Parathyroid adenoma (tissue), 2 donors: ENCODE measurements around the gene RAB3C.

ENCODE experiments used
- H2AFZ ChIP-seq: fragments of 300-600 bp; sonication (generic); one replicate; pipeline ENCODE4 v1.7.0; 2017; ENCODE audit warnings: antibody characterized with exemption, mild to moderate bottlenecking
- H3K27ac ChIP-seq: fragments of 300-600 bp; sonication (generic); one replicate; pipeline ENCODE4 v1.7.0; 2017
- H3K27me3 ChIP-seq: fragments of 300-600 bp; sonication (generic); one replicate; pipeline ENCODE4 v1.7.0; 2017; ENCODE audit warnings: low read length; ENCODE audit not compliant: control insufficient read depth, insufficient read depth
- H3K36me3 ChIP-seq: fragments of 300-600 bp; sonication (generic); one replicate; pipeline ENCODE4 v1.7.0; 2017; ENCODE audit warnings: low read length; ENCODE audit not compliant: control insufficient read depth, insufficient read depth
- H3K4me1 ChIP-seq: fragments of 300-600 bp; sonication (generic); one replicate; pipeline ENCODE4 v1.7.0; 2017; ENCODE audit warnings: control low read depth
- H3K4me2 ChIP-seq: fragments of 300-600 bp; sonication (generic); one replicate; pipeline ENCODE4 v1.7.0; 2017; ENCODE audit warnings: low read length
- H3K4me3 ChIP-seq: fragments of 300-600 bp; sonication (generic); one replicate; pipeline ENCODE4 v1.7.0; 2017; ENCODE audit warnings: low read depth, low read length
- H3K79me2 ChIP-seq: fragments of 300-600 bp; sonication (generic); one replicate; pipeline ENCODE4 v1.7.0; 2017; ENCODE audit warnings: control low read depth
- H3K9ac ChIP-seq: fragments of 300-600 bp; sonication (generic); one replicate; pipeline ENCODE4 v1.7.0; 2017; ENCODE audit warnings: mild to moderate bottlenecking
- H3K9me3 ChIP-seq: fragments of 300-600 bp; sonication (generic); one replicate; pipeline ENCODE4 v1.7.0; 2017; ENCODE audit warnings: low read length; ENCODE audit not compliant: control insufficient read depth
- CTCF ChIP-seq: fragments of 300-600 bp; sonication (generic); IDR thresholded peaks from one replicate; pipeline ENCODE4 v1.7.0; 2017; ENCODE audit warnings: antibody characterized with exemption, mild to moderate bottlenecking
- donor health status: primary hyperparathyroidism.

The RAB3C gene

DNA sequence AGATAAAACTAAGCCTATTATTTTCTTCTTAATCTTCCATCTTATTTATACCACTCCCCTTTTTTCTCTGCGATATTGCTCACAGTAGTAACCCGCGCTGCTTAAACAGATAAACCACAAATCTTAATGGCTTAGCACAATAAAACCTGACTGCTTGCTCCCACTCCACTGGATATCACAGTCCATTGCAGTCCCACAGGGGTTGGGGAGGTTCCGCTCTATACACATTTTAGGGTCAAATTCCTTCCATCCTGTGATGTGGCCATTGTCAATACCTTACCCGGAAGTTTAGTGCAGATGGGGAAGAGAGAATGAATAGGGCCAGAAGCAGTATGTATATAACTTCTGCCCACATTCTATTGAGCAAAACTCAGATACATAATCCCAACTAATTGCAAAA, 193.7 kb downstream of the RAB3C start:
- H2AFZ ChIP-seq = no peak overlapping the region
- no peaks in the 10 kb centered on the region for H3K27me3 ChIP-seq
- no peaks in the 10 kb centered on the region for H3K36me3 ChIP-seq
- H3K4me3 ChIP-seq = no peak overlapping the region
- H3K9ac ChIP-seq = no peak overlapping the region
- H3K4me2 ChIP-seq = no peak overlapping the region
- H3K4me1 ChIP-seq = no peaks in the 10 kb centered on the region
- H3K9me3 ChIP-seq = no peaks in the 10 kb centered on the region
- H3K79me2 ChIP-seq = no peaks in the 10 kb centered on the region
- no peak for TF ChIP-seq CTCF
- no peak overlapping the region for H3K27ac ChIP-seq

DNA sequence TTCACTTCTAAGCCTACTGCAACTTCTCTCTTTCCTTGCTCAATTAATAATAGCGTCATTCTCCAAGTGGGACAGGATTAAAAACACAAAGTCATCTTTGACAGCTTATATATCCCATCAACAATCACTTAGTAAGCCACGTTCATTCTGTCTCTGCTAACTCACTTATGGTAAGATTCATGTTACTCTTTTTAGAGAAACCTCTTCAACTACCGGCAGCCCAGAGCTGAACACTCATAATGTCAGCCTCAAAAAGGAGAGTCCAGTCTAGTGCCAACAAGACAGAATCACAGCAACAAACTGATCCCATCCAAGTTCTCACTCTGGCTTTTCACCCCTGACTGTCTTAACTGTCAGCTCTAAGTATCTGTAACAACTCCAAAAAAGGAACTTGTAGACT, 196.0 kb downstream of the RAB3C start:
- H3K4me3 ChIP-seq = no peak overlapping the region
- H3K79me2 ChIP-seq = no peaks in the 10 kb centered on the region
- H2AFZ ChIP-seq = no peak overlapping the region
- no peak overlapping the region for H3K4me2 ChIP-seq
- no peak overlapping the region for H3K9ac ChIP-seq
- H3K36me3 ChIP-seq = no peaks in the 10 kb centered on the region
- no peak for TF ChIP-seq CTCF
- no peak overlapping the region for H3K27ac ChIP-seq
- no peaks in the 10 kb centered on the region for H3K27me3 ChIP-seq
- H3K9me3 ChIP-seq = no peaks in the 10 kb centered on the region
- no peaks in the 10 kb centered on the region for H3K4me1 ChIP-seq

- Histone ChIP-seq H3K79me2 (no peaks in the 10 kb centered on the region), H3K27me3 (no peaks in the 10 kb centered on the region), H3K27ac (no peak overlapping the region), H3K36me3 (no peaks in the 10 kb centered on the region), H3K4me1 (no peaks in the 10 kb centered on the region), H3K4me3 (no peak overlapping the region), H2AFZ (no peak overlapping the region), H3K9me3 (no peaks in the 10 kb centered on the region), H3K4me2 (no peak overlapping the region), H3K9ac (no peak overlapping the region)
- TF ChIP-seq CTCF = no peak
Observed at GRCh38 chr5:58786035-58786434, 203.2 kb downstream of the RAB3C start.

DNA sequence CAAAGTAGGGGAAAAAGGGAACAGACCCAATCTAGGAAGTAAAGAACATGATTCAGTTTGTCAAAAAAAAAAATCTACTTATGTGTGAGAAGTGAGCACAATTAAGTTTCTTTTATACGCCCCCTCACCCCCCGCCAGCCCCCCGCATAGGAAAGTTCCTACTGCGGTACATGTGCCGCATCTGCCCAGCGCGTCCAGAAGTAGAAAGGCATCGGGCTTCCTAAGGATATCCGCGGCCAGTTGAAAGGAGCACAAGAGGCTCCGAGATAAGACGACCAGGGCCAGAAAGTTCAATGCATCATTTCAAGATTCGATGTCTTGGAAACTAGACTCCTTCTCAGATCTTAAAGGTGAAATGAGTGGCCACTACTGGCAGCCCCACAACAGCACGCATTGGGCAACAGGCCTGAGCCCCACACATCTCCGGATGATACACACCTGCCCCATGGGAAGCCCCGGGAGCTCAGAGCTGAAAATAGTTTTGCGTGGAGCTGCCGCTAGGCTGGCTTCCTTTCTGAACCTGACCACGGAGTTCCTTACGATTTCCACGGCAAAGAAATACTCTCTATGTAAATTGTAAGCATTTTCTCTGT, 203.9 kb downstream of the RAB3C start:
- H3K27me3 ChIP-seq = no peaks in the 10 kb centered on the region
- no peaks in the 10 kb centered on the region for H3K36me3 ChIP-seq
- H3K4me2 ChIP-seq = no peak overlapping the region
- H3K4me1 ChIP-seq = no peaks in the 10 kb centered on the region
- H3K9ac ChIP-seq = no peak overlapping the region
- H3K9me3 ChIP-seq = no peaks in the 10 kb centered on the region
- H3K79me2 ChIP-seq = no peaks in the 10 kb centered on the region
- no peak overlapping the region for H3K27ac ChIP-seq
- no peak for TF ChIP-seq CTCF
- no peak overlapping the region for H2AFZ ChIP-seq
- H3K4me3 ChIP-seq = no peak overlapping the region

DNA sequence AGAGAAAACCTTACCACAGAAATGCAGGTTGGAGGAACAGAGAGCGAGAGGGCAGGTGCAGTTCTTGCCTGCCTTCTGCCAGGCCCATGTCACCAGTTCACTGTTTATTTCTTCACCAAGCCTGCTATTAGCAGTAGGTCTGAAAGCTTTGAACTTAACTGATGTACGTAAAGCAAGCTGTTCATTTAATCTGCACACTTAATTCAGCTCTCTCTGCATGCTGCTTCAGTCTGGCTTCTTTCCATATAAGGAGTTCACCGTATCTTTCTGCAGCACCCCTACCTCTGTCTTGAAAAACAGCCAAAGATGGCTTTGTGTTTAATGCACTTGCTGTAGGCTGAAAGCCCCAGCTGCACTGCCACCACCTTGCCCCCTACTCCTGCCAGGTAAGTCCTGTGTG, 205.1 kb downstream of the RAB3C start:
- Histone ChIP-seq H3K9ac (no peak overlapping the region), H3K4me3 (no peak overlapping the region), H3K27ac (no peak overlapping the region), H3K4me2 (no peak overlapping the region), H2AFZ (no peak overlapping the region), H3K79me2 (no peaks in the 10 kb centered on the region), H3K4me1 (no peaks in the 10 kb centered on the region), H3K9me3 (no peaks in the 10 kb centered on the region), H3K27me3 (no peaks in the 10 kb centered on the region), H3K36me3 (no peaks in the 10 kb centered on the region)
- no peak for TF ChIP-seq CTCF
